Trophoblast cell (in vitro differentiated cells and primary cell): ENCODE results near the gene SLC30A4.

Experiments
- DNase-seq, 2 donors: peaks; one replicate each; pipeline ENCODE4 v3.0.0-alpha.2; 2016
- H2AFZ ChIP-seq: 2 replicates; pipeline ENCODE4 v1.6.1; 2013; ENCODE audit warnings: low read length, moderate library complexity, mild to moderate bottlenecking; ENCODE audit not compliant: insufficient read depth, poor library complexity
- H2AK5ac ChIP-seq: 2 replicates; pipeline ENCODE4 v1.6.1; 2013; ENCODE audit warnings: mild to moderate bottlenecking, low read length
- H2BK120ac ChIP-seq: 2 replicates; pipeline ENCODE4 v1.6.1; 2013; ENCODE audit warnings: low read length, mild to moderate bottlenecking, moderate library complexity; ENCODE audit not compliant: insufficient read depth, poor library complexity
- H2BK12ac ChIP-seq: 2 replicates; pipeline ENCODE4 v1.6.1; 2013; ENCODE audit warnings: mild to moderate bottlenecking, low read length, moderate library complexity
- H2BK5ac ChIP-seq: 2 replicates; pipeline ENCODE4 v1.6.1; 2013; ENCODE audit warnings: low read length, low read depth, moderate library complexity, mild to moderate bottlenecking; ENCODE audit not compliant: poor library complexity
- H3K14ac ChIP-seq: 2 replicates; pipeline ENCODE4 v1.6.1; 2013; ENCODE audit warnings: mild to moderate bottlenecking, low read length
- H3K18ac ChIP-seq: 2 replicates; pipeline ENCODE4 v1.6.1; 2013; ENCODE audit warnings: mild to moderate bottlenecking, low read length
- H3K23ac ChIP-seq: 2 replicates; pipeline ENCODE4 v1.6.1; 2013; ENCODE audit warnings: low read length
- H3K27ac ChIP-seq: 2 replicates; pipeline ENCODE4 v1.5.1; 2013; ENCODE audit warnings: low read depth, mild to moderate bottlenecking, inconsistent platforms, low read length, moderate library complexity
- H3K27me3 ChIP-seq: 2 replicates; pipeline ENCODE4 v1.6.1; 2013; ENCODE audit warnings: inconsistent platforms, mild to moderate bottlenecking, low read length, moderate library complexity; ENCODE audit not compliant: insufficient read depth
- H3K36me3 ChIP-seq, 2 experiments: 1 replicate in 1 of 2; 2 replicates in 1 of 2; pipeline ENCODE4 v1.6.1; 2013; ENCODE audit warnings: low read length in 2 of 2, mild to moderate bottlenecking in 2 of 2, moderate library complexity in 1 of 2; ENCODE audit not compliant: insufficient read depth in 2 of 2, control insufficient read depth in 1 of 2
- H3K4ac ChIP-seq: 2 replicates; pipeline ENCODE4 v1.6.1; 2013; ENCODE audit warnings: low read depth, mild to moderate bottlenecking, low read length, moderate library complexity
- H3K4me1 ChIP-seq, 2 experiments: 1 replicate in 1 of 2; 2 replicates in 1 of 2; pipeline ENCODE4 v1.6.1; 2013; ENCODE audit warnings: low read length in 2 of 2, mild to moderate bottlenecking in 2 of 2, moderate library complexity in 1 of 2; ENCODE audit not compliant: insufficient read depth in 2 of 2, control insufficient read depth in 1 of 2
- H3K4me2 ChIP-seq: 2 replicates; pipeline ENCODE4 v1.6.1; 2013; ENCODE audit warnings: inconsistent platforms, mild to moderate bottlenecking, low read length, moderate library complexity
- H3K4me3 ChIP-seq: 2 replicates; pipeline ENCODE4 v1.5.1; 2013; ENCODE audit warnings: mild to moderate bottlenecking, low read depth, low read length, inconsistent platforms
- H3K79me1 ChIP-seq: one replicate; pipeline ENCODE4 v1.6.1; 2013; ENCODE audit warnings: low read length
- H3K79me2 ChIP-seq: 2 replicates; pipeline ENCODE4 v1.6.1; 2013; ENCODE audit warnings: low read length, mild to moderate bottlenecking; ENCODE audit not compliant: control insufficient read depth, insufficient read depth, poor library complexity
- H3K9ac ChIP-seq: 2 replicates; pipeline ENCODE4 v1.6.1; 2013; ENCODE audit warnings: mild to moderate bottlenecking, low read length
- H3K9me3 ChIP-seq: 2 replicates; pipeline ENCODE4 v1.6.1; 2013; ENCODE audit warnings: low read depth, mild to moderate bottlenecking, control low read depth, inconsistent platforms, low read length; ENCODE audit not compliant: insufficient read depth
- H4K12ac ChIP-seq: 2 replicates; pipeline ENCODE4 v1.6.1; 2013; ENCODE audit warnings: low read depth, mild to moderate bottlenecking, low read length, moderate library complexity
- H4K8ac ChIP-seq: 2 replicates; pipeline ENCODE4 v1.6.1; 2013; ENCODE audit warnings: low read depth, mild to moderate bottlenecking, low read length, moderate library complexity
- H4K91ac ChIP-seq: one replicate; pipeline ENCODE4 v1.6.1; 2013; ENCODE audit warnings: low read depth, mild to moderate bottlenecking, low read length, moderate library complexity
- WGBS: extraction: QIAGEN DNeasy Blood & Tissue Kit; methylation state at CpG from one replicate; pipeline ENCODE4 v1.1.7; 2013; ENCODE audit warnings: missing lambda C conversion rate; ENCODE audit not compliant: insufficient read length, insufficient coverage; ENCODE audit errors: extremely low coverage; 5-methylcytosine and 5-hydroxymethylcytosine counted together

The SLC30A4 gene

DNA sequence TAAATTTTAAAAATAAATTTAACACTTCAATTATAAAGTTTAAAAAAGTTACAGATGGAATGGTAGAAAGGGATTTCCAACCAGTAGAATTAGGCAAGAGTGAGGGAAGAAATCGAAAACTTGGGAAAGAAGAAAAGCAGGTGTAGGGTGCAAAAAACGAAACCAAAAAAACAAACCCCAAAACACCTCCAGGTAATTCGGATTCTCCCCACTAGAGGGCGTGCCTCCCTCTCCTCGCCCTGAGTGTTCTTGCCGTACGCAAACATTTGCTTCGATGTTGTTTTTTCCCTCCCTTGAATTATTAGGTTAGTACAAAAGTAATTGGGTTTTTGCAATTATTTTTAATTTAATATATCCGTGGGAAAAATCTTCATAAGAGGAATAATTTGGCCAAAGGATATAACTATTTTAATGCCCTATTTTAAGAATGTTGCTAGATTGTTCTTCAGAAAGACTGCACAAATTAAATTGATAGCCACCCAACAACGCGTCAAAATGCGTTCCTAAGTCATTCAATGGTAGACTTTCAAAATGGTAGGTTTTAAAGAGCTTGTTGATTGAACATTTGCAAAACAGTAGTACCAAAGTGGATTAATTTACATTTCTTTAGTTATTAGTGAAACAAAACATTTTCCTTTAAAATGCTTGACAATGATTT is 63.7 kb downstream of the SLC30A4 start:
- peak; percentile 28 to 75 for DNase-seq
- WGBS: no CpG with 5 or more reads among the region's 12 CpGs

DNA sequence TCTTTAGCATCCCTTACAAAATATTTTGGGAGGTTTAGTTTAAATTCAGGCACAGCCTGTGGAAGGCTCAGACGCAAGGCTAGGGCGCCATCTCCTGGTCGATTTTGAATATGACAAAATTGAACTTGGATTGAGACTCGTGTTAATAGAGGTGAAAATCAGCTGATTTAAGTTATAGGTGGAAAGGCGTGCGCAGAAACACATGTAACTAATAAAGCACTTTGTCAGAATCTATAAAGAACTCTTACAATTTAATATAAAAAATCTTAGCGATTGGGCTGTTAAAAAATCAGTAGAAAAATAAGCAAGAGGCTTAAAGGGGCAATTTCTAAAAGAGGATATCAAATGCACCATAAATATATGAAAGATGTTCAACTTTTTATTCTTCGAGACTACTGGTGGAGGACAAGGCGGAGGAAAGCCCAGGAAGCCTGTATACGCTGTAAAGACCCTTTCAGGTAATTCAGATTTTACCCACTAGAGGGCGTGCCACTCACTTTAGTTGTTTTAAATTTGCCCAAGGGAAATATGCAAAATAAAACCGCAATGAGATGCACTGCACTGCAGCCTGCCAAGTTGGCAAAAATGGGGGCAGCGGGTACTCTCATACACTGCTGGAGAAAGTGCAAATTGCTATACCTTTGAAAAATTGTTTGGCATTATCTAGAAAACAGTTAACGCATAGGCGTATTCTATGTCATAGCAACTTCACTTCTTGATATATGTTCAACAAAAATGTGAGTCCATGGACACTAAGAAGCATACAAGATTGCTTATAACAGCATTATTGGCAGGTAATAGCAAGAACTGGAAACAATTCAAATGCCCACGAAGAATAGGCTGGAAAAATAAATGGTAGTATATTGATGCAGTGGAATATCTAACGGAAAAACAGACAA is 64.7 kb downstream of the SLC30A4 start:
- Histone ChIP-seq H3K36me3 (no peaks in the 10 kb centered on the region), H3K23ac (no peak overlapping the region), H3K27me3 (no peaks in the 10 kb centered on the region), H2BK5ac (no peak overlapping the region), H3K79me1 (peaks cover 22% of the 10 kb centered on the region), H3K4ac (no peak overlapping the region), H4K91ac (no peak overlapping the region), H3K14ac (no peak overlapping the region), H2AK5ac (no peak overlapping the region), H4K12ac (no peak overlapping the region), H4K8ac (no peak overlapping the region), H3K9ac (no peak overlapping the region), H3K9me3 (peaks cover 8% of the 10 kb centered on the region), H2BK12ac (no peak overlapping the region), H3K18ac (no peak overlapping the region), H3K4me1 (peaks cover 21 to 22% of the 10 kb centered on the region in 2 experiments), H3K27ac (no peak overlapping the region), H2BK120ac (no peak overlapping the region), H2AFZ (no peak overlapping the region), H3K4me2 (peak overlapping the region; percentile 38), H3K4me3 (no peak overlapping the region), H3K79me2 (no peaks in the 10 kb centered on the region)
- WGBS: no CpG with 5 or more reads among the region's 17 CpGs
- peak; percentile 85 to 99 for DNase-seq

More for the DNA sequence above, 63.7 kb downstream of the SLC30A4 start:
- H3K18ac ChIP-seq: no peak overlapping the region
- H2BK120ac ChIP-seq: no peak overlapping the region
- no peak overlapping the region for H2BK5ac ChIP-seq
- no peak overlapping the region for H2BK12ac ChIP-seq
- no peak overlapping the region for H3K4ac ChIP-seq
- H2AFZ ChIP-seq: no peak overlapping the region
- no peaks in the 10 kb centered on the region for H3K79me2 ChIP-seq
- H3K14ac ChIP-seq: no peak overlapping the region
- H3K27me3 ChIP-seq: no peaks in the 10 kb centered on the region
- no peak overlapping the region for H3K23ac ChIP-seq
- H3K27ac ChIP-seq: no peak overlapping the region
- H3K4me1 ChIP-seq: peaks cover 21 to 22% of the 10 kb centered on the region in 2 experiments
- no peak overlapping the region for H3K9ac ChIP-seq
- H4K12ac ChIP-seq: no peak overlapping the region
- H3K9me3 ChIP-seq: peaks cover 10% of the 10 kb centered on the region
- no peak overlapping the region for H4K8ac ChIP-seq
- no peak overlapping the region for H3K4me2 ChIP-seq
- H3K4me3 ChIP-seq: no peak overlapping the region
- no peak overlapping the region for H4K91ac ChIP-seq
- H2AK5ac ChIP-seq: no peak overlapping the region
- no peaks in the 10 kb centered on the region for H3K36me3 ChIP-seq
- peaks cover 22% of the 10 kb centered on the region for H3K79me1 ChIP-seq

DNA sequence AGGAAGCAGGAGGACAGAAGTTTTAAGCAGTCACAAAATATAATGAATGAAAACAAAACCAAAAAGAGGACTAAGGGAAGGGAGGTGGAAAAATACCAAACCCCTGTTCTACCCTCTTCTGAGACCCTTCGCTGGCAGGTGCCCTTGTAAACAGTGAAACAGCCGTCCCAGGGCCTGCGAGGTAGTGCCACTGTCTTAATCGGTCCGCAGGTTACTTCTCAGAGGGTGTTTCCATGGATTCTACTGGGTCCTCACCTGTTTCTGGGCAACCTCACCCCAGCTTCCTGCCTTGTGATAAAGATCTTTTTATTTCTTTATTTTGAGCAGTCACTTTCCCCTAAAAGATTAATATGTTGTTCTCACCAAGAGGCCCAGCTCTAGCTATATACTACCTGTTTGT is 65.3 kb downstream of the SLC30A4 start:
- Histone ChIP-seq H3K9ac (no peak overlapping the region), H2AFZ (peak overlapping the region; percentile 45), H3K27me3 (no peaks in the 10 kb centered on the region), H3K79me2 (no peaks in the 10 kb centered on the region), H3K36me3 (no peaks in the 10 kb centered on the region), H4K12ac (no peak overlapping the region), H3K4me1 (peaks cover 21 to 22% of the 10 kb centered on the region in 2 experiments), H4K8ac (peak overlapping the region; percentile 58), H3K14ac (peak overlapping the region; percentile 24), H2BK5ac (peak overlapping the region; percentile 85), H3K18ac (no peak overlapping the region), H3K9me3 (peaks cover 8% of the 10 kb centered on the region), H2BK12ac (peak overlapping the region; percentile 97), H2BK120ac (peak overlapping the region; percentile 90), H3K23ac (no peak overlapping the region), H2AK5ac (peak overlapping the region; percentile 35), H4K91ac (peak overlapping the region; percentile 70), H3K27ac (peak overlapping the region; percentile 70), H3K79me1 (peaks cover 22% of the 10 kb centered on the region), H3K4me2 (peak overlapping the region; percentile 13), H3K4me3 (no peak overlapping the region), H3K4ac (no peak overlapping the region)
- no CpG with 5 or more reads among the region's 5 CpGs for WGBS
- no peak for DNase-seq

DNA sequence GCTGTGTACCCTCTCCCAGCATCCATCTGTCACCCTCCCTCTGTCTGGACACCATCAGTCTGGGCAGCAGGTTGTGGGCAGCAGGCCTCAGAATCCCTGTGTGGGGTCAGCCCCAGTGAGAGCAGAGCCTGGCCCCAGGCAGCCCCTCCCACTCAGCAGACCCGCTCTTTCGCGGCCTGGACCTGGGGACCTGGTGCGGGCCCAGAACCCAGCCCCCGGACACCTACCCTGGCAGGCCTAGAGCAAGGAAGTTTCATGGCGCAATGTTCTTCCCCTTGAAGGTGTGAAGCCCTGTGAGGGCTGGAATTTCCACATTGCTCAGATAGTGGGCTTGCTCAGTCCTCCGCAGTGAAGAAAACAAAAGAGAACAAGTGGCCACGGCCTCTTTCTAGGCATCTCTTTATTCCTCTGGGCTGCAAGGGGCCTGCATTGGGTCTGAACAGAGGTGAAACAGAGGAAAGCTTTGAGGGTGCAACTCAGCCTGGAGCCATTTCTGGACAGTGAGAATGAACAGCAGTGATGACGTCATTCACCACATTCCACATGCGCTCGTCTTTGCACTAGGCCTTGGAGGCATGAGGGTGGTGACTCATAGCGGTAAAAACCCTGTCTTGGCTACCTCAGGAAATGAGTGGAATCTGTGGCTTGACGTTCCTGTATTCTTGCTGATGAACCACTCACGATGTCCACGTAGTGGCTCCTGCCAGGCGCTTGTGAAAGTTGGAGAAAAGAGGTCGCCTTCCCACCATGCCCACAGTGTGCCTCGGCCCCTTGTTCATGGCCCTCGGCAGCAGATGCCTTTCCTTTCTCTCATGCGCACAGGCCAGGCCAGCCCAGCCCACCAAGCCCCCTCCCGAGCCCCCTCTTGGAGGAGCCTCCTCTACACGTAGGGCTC is 66.1 kb downstream of the SLC30A4 start:
- H3K4me2 ChIP-seq: peak overlapping the region; percentile 41
- H2BK12ac ChIP-seq: peak overlapping the region; percentile 97
- H4K12ac ChIP-seq: no peak overlapping the region
- H2AFZ ChIP-seq: no peak overlapping the region
- no peak overlapping the region for H3K23ac ChIP-seq
- H2AK5ac ChIP-seq: peak overlapping the region; percentile 35
- peak overlapping the region; percentile 85 for H2BK5ac ChIP-seq
- no peak overlapping the region for H3K4ac ChIP-seq
- no CpG with 5 or more reads among the region's 22 CpGs for WGBS
- H3K27ac ChIP-seq: peak overlapping the region; percentile 78
- peak overlapping the region; percentile 58 for H3K18ac ChIP-seq
- H3K9me3 ChIP-seq: peaks cover 6% of the 10 kb centered on the region
- H3K4me1 ChIP-seq: peaks cover 21 to 22% of the 10 kb centered on the region in 2 experiments
- H3K79me2 ChIP-seq: no peaks in the 10 kb centered on the region
- peak overlapping the region; percentile 35 for H3K14ac ChIP-seq
- no peaks in the 10 kb centered on the region for H3K27me3 ChIP-seq
- DNase-seq: peak; percentile 98 to 100
- peak overlapping the region; percentile 70 for H4K91ac ChIP-seq
- no peak overlapping the region for H4K8ac ChIP-seq
- H3K36me3 ChIP-seq: no peaks in the 10 kb centered on the region
- H3K79me1 ChIP-seq: peaks cover 22% of the 10 kb centered on the region
- H2BK120ac ChIP-seq: peak overlapping the region; percentile 90
- H3K4me3 ChIP-seq: no peak overlapping the region
- H3K9ac ChIP-seq: no peak overlapping the region
